ENCODE data around the gene MYO9B. TPM values are rescaled to one million over a fixed set of nuclear protein-coding genes. Genes with fewer than 3 reads are reported as not detected.

The MYO9B gene
- total and polyA plus RNA-seq, 10 donors: 70.5 to 329 (median 256) TPM

DNA sequence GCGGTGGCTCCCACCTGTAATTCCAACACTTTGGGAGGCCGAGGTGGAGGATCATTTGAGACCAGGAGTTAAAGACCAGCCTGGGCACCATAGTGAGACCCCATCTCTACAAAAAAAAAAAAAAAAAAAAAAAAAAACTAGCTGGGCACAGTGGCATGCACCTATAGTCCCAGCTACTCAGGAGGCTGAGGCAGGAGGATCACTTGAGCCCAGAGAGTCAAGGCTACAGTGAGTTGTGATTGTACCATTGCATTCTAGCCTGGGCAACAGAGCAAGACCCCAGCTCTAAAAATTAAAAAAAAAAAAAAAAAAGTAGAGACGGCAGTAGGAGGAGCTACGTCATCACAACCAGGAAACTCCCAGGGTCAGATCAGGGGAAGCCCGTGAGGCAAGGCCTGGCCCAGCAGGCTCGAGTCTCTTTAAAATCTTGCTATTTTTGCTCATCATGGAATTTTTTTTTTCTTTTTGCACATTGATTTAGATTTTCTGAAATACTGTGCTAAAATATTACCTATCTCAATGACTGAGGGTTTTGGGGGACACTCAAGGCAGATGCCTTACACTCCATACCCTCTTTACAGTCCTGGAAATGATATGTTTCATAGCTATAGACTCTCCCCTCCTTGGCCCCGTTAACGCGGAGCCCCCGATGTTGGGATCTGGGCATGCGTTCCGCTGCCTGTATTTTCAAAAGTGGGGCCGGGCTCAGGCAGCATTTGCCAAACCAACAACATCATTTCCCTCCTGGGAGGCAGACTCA, 95.1 kb downstream of the MYO9B start:
- TF ChIP-seq POLR2AphosphoS5 (IDR thresholded peaks at IDR 0.05) (no peak), POLR2A (IDR thresholded peaks at IDR 0.05) (no peak)
- TF ChIP-seq, protein P1, sequence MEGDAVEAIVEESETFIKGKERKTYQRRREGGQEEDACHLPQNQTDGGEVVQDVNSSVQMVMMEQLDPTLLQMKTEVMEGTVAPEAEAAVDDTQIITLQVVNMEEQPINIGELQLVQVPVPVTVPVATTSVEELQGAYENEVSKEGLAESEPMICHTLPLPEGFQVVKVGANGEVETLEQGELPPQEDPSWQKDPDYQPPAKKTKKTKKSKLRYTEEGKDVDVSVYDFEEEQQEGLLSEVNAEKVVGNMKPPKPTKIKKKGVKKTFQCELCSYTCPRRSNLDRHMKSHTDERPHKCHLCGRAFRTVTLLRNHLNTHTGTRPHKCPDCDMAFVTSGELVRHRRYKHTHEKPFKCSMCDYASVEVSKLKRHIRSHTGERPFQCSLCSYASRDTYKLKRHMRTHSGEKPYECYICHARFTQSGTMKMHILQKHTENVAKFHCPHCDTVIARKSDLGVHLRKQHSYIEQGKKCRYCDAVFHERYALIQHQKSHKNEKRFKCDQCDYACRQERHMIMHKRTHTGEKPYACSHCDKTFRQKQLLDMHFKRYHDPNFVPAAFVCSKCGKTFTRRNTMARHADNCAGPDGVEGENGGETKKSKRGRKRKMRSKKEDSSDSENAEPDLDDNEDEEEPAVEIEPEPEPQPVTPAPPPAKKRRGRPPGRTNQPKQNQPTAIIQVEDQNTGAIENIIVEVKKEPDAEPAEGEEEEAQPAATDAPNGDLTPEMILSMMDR (IDR thresholded peaks at IDR 0.05 in 8 of 11, conservative IDR thresholded peaks at IDR 0.05 in 3 of 11): no peak
- Histone ChIP-seq H3K27ac (peak overlapping the region; percentile 36 to 76 (median 64)), H3K4me3 (no peak overlapping the region), H3K27me3 (replicated peaks in 1 of 7) (no peaks in the 10 kb centered on the region), H3K36me3 (peaks cover 4 to 100% (median 92%) of the 10 kb centered on the region in 6 donors), H3K9me3 (no peaks in the 10 kb centered on the region), H3K4me1 (peaks cover 0 to 35% (median 14%) of the 10 kb centered on the region in 6 donors)
- intact Hi-C loops (cut with DNase I; ENCODE audit: low total_unique reads): no loop called here
- 65 to 77% (median 69%) methylated on average over 12 to 13 of the region's 13 CpGs for WGBS, 5 donors
- no peak for DNase-seq

DNA sequence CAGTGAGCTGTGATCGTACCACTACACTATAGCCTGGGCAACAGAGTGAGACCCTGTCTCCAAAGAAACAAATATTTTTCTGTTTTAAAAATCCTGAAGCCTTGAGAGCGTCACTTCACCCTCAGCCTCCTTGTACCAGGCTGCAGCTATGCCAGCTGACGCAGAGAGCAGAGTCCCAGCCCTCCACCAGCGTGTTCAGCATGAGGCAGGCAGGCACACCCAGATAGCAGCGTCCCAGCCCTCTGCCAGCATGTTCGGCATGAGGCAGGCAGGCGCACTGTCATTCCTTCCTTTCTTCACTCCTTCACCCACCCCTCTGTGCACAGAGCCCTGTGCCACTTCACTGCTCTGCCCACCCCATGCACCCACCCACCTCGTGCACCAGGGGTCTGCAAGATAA, 96.3 kb downstream of the MYO9B start:
- Histone ChIP-seq H3K9me3 (no peaks in the 10 kb centered on the region), H3K36me3 (peaks cover 4 to 100% (median 95%) of the 10 kb centered on the region in 6 donors), H3K4me3 (no peak overlapping the region), H3K27ac (peak overlapping the region in 5 of 8 donors; percentile 64 to 76 (median 68)), H3K4me1 (peaks cover 0 to 35% (median 14%) of the 10 kb centered on the region in 6 donors), H3K27me3 (replicated peaks in 1 of 7) (no peaks in the 10 kb centered on the region)
- TF ChIP-seq POLR2A (IDR thresholded peaks at IDR 0.05) (no peak), POLR2AphosphoS5 (IDR thresholded peaks at IDR 0.05) (peak in 2 of 3 donors; percentile 34 to 48)
- TF ChIP-seq, protein P1 (IDR thresholded peaks at IDR 0.05 in 8 of 11, conservative IDR thresholded peaks at IDR 0.05 in 3 of 11): no peak
- no peak for DNase-seq
- intact Hi-C loops (cut with DNase I; ENCODE audit: low total_unique reads): no loop called here
- WGBS, 5 donors: 76 to 84% (median 82%) methylated on average over 8 of the region's 8 CpGs

DNA sequence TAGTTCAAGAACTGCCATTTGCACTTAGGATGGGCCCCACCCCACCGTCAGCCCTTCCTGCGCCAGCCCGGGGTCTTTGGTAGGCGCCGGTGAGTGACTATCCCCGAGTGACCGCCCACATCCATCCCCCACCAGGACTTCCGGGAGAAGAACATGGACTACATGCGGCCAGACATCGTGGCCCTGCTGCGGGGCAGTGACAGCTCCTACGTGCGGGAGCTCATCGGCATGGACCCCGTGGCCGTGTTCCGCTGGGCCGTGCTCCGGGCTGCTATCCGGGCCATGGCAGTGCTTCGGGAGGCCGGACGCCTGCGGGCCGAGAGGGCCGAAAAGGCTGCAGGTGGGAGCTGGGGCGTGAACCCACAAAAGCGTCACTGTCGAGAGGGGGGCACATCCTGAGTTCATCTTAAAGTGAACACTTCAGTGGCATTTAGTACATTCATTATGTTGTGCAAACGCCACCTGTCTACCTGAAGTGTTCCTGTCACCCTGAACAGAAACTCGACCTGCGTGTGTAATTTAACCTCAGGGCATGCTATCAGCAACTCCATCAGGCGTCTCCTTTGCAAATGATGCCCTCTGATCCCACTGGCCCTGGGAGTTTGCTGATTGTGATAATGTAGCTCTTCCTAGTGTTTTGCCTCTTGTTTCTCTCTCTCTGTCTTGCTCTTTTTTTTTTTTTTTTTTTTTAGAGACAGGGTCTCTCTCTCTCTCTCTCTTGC, 97.2 kb downstream of the MYO9B start:
- 89 to 95% (median 91%) methylated on average over 14 to 33 of the region's 33 CpGs for WGBS, 5 donors
- Histone ChIP-seq H3K4me1 (peaks cover 0 to 35% (median 14%) of the 10 kb centered on the region in 6 donors), H3K4me3 (no peak overlapping the region), H3K27ac (peak overlapping the region in 3 of 8 donors; percentile 68 to 76 (median 71)), H3K27me3 (replicated peaks in 1 of 7) (no peaks in the 10 kb centered on the region), H3K9me3 (no peaks in the 10 kb centered on the region), H3K36me3 (peaks cover 4 to 100% (median 97%) of the 10 kb centered on the region in 6 donors)
- intact Hi-C loops (cut with DNase I; ENCODE audit: low total_unique reads): no loop called here
- DNase-seq: no peak
- TF ChIP-seq, protein P1 (IDR thresholded peaks at IDR 0.05 in 8 of 11, conservative IDR thresholded peaks at IDR 0.05 in 3 of 11): no peak
- TF ChIP-seq POLR2AphosphoS5 (IDR thresholded peaks at IDR 0.05): peak in 1 of 3 donors; percentile 62
- no peak for TF ChIP-seq POLR2A (IDR thresholded peaks at IDR 0.05)

DNA sequence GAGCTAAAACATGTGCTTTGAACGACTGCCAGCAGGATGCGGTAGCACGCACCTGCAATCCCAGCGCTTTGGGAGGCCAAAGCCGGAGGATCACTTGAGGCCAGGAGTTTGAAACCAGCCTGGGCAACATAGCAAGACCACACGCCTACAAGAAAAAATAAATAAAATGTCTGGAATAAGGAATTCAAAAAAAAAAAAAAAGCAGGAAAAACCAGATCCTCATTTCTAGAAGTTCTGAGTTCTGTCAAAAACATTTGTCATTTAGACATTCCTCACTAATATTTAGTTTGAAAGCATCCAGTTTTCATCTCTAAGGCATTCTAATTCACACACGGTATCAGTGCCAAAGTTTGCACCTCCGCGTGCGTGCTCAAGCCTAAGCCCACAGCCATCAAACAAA, 102.7 kb downstream of the MYO9B start:
- Histone ChIP-seq H3K9me3 (no peaks in the 10 kb centered on the region), H3K4me3 (no peak overlapping the region), H3K36me3 (peaks cover 0 to 100% (median 88%) of the 10 kb centered on the region in 6 donors), H3K4me1 (peaks cover 0 to 13% (median 10%) of the 10 kb centered on the region in 6 donors), H3K27me3 (replicated peaks in 1 of 7) (no peaks in the 10 kb centered on the region), H3K27ac (no peak overlapping the region)
- DNase-seq: no peak
- 95 to 97% (median 96%) methylated on average over 10 of the region's 10 CpGs for WGBS, 5 donors
- TF ChIP-seq, protein P1 (IDR thresholded peaks at IDR 0.05 in 8 of 11, conservative IDR thresholded peaks at IDR 0.05 in 3 of 11): no peak
- peak in 1 of 3 donors; percentile 4 for TF ChIP-seq POLR2AphosphoS5 (IDR thresholded peaks at IDR 0.05)
- intact Hi-C loops (cut with DNase I; ENCODE audit: low total_unique reads): no loop called here

All from spleen (tissue), 11 donors.